Lower lobe of right lung (tissue), 2 donors: Measurements from ENCODE around the gene GXYLT1. TPM values are rescaled to one million over a fixed set of nuclear protein-coding genes. Genes with fewer than 3 reads are reported as not detected.

Experiments
- ATAC-seq, 2 donors: fragments of 200-7000 bp; cut with Tn5 transposase; one replicate each; pipeline ENCODE4 v1.9.1; 2020 to 2022; ENCODE audit warnings: mild to moderate bottlenecking in 2 of 2, moderate library complexity in 2 of 2
- DNase-seq: peaks from one replicate; pipeline ENCODE4 v3.0.0-alpha.2; 2020
- H3K27ac ChIP-seq: fragments of 200-600 bp; one replicate; pipeline ENCODE4 v1.8.0; 2022
- H3K27me3 ChIP-seq: fragments of 200-600 bp; one replicate; pipeline ENCODE4 v1.8.0; 2022; ENCODE audit warnings: low read depth
- H3K36me3 ChIP-seq: fragments of 200-600 bp; one replicate; pipeline ENCODE4 v1.8.0; 2022; ENCODE audit warnings: mild to moderate bottlenecking
- H3K4me1 ChIP-seq: fragments of 200-600 bp; one replicate; pipeline ENCODE4 v1.8.0; 2022
- H3K4me3 ChIP-seq: fragments of 200-600 bp; one replicate; pipeline ENCODE4 v1.8.0; 2022; ENCODE audit warnings: mild to moderate bottlenecking
- H3K9me3 ChIP-seq: fragments of 200-600 bp; one replicate; pipeline ENCODE4 v1.8.0; 2022
- intact Hi-C: fragments of 100-400 bp; cut with DNase I; formaldehyde crosslinking; loops from one replicate; pipeline ENCODE4 v1.11.0; 2022
- total RNA-seq: library from RNA; stranded (reverse); fragmentation: NEBNext Ultra II Directional; extraction: Animal tissue kit (Norgen Biotek cat#: 25700); gene quantifications from one replicate; pipeline ENCODE4 v1.2.1, GENCODE V29; 2021
- TF ChIP-seq, protein P1 (sequence below): fragments of 200-600 bp; IDR thresholded peaks from one replicate; pipeline ENCODE4 v1.8.0; 2022; ENCODE audit warnings: antibody characterized with exemption, mild to moderate bottlenecking
- donor health status: DM: no; HTN: yes; CAD: no; lungs with severe emphysema.

Gene GXYLT1
- total RNA-seq, 1 donor from 2014 or later: 12.1 TPM

DNA sequence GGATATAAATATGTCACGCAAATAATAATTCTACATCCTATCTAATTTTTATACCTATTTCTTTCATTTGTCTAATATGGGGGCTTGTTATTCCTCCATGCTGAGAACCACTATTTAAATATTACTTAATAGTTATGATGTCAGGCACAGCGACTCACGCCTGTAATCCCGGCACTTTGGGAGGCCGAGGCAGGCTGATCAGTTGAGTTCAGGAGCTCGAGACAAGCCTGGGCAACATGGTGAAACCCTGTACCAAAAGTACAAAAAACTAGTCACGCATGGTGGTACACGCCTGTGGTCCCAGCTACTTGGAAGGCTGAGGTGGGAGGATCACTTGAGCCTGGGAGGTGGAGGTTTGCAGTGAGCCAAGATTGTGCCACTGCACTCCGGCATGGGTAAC, 45.2 kb downstream of the GXYLT1 start:
- Histone ChIP-seq H3K36me3 (no peaks in the 10 kb centered on the region), H3K9me3 (no peaks in the 10 kb centered on the region), H3K27ac (no peak overlapping the region), H3K4me1 (peaks cover 6% of the 10 kb centered on the region), H3K27me3 (no peaks in the 10 kb centered on the region), H3K4me3 (no peak overlapping the region)
- ATAC-seq: no peak
- TF ChIP-seq, protein P1, sequence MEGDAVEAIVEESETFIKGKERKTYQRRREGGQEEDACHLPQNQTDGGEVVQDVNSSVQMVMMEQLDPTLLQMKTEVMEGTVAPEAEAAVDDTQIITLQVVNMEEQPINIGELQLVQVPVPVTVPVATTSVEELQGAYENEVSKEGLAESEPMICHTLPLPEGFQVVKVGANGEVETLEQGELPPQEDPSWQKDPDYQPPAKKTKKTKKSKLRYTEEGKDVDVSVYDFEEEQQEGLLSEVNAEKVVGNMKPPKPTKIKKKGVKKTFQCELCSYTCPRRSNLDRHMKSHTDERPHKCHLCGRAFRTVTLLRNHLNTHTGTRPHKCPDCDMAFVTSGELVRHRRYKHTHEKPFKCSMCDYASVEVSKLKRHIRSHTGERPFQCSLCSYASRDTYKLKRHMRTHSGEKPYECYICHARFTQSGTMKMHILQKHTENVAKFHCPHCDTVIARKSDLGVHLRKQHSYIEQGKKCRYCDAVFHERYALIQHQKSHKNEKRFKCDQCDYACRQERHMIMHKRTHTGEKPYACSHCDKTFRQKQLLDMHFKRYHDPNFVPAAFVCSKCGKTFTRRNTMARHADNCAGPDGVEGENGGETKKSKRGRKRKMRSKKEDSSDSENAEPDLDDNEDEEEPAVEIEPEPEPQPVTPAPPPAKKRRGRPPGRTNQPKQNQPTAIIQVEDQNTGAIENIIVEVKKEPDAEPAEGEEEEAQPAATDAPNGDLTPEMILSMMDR: no peak
- intact Hi-C loops: no loop called here
- DNase-seq: no peak

DNA sequence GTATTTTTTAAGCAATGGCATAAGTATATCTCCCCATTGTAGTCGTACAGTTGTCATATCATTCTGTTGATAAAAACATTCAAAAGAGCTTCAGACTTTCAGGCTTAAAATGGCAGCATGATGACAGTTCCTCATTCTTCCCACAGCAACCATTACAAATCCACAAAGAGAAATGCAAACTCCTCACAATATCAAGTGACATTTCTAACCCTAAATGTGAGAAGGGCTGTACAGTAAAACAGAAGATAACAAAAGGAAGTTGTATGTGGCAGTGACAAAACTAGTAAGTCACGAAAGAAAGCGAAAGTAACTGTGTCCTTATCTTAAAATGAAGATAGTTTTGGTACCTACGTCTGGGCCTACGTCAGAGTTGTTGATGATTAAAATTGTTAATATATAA, 46.7 kb downstream of the GXYLT1 start:
- Histone ChIP-seq H3K27ac (peak overlapping the region; percentile 26), H3K4me1 (peaks cover 6% of the 10 kb centered on the region), H3K36me3 (no peaks in the 10 kb centered on the region), H3K27me3 (no peaks in the 10 kb centered on the region), H3K9me3 (no peaks in the 10 kb centered on the region), H3K4me3 (peak overlapping the region; percentile 33)
- intact Hi-C loops: no loop called here
- ATAC-seq: peak; percentile 56 to 72
- DNase-seq: no peak
- TF ChIP-seq, protein P1: no peak

DNA sequence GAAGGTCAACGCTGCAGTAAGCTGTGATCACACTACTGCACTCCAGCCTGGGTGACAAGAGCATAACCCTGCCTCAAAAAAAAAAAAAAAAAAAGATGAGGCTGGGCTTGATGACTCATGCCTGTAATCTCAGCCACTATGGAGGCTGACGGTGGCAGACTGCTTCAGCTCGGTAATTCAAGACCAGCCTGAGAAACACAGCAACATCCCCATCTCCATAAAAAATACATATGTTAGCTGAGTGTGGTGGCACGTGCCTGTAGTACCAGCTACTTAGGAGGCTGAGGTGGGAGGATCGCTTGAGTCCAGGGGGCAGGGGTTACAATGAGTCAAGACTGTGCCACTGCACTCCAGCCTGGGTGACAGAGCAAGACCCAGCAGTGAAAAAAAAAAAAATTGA, 50.4 kb downstream of the GXYLT1 start:
- ATAC-seq (no peak), DNase-seq (no peak)
- Histone ChIP-seq H3K4me1 (peaks cover 6% of the 10 kb centered on the region), H3K36me3 (no peaks in the 10 kb centered on the region), H3K27me3 (no peaks in the 10 kb centered on the region), H3K4me3 (no peak overlapping the region), H3K27ac (no peak overlapping the region), H3K9me3 (no peaks in the 10 kb centered on the region)
- intact Hi-C loops: no loop called here
- TF ChIP-seq, protein P1: no peak

DNA sequence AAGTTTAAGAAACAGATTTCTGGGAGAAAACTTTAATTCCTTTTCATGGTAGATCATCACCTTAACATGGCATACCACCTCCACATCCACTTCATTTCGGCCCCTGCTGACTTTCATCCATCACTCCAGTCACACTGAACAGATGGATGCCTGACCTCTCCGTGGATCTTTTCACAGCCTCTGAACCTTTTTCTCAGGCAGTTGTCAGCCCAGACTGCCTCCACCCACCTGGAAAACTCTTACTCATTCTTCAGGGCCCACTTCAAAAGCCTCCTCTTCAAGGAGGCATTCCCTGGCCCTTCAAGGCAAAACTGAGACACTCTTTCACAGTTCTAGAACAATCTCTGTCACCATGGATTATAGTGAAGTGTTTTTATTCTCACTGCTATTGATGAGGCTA, 52.9 kb downstream of the GXYLT1 start:
- Histone ChIP-seq H3K36me3 (peaks cover under 1% of the 10 kb centered on the region), H3K4me3 (no peak overlapping the region), H3K27ac (no peak overlapping the region), H3K4me1 (no peaks in the 10 kb centered on the region), H3K27me3 (no peaks in the 10 kb centered on the region), H3K9me3 (no peaks in the 10 kb centered on the region)
- TF ChIP-seq, protein P1: no peak
- intact Hi-C loops: no loop called here
- ATAC-seq (no peak), DNase-seq (no peak)

DNA sequence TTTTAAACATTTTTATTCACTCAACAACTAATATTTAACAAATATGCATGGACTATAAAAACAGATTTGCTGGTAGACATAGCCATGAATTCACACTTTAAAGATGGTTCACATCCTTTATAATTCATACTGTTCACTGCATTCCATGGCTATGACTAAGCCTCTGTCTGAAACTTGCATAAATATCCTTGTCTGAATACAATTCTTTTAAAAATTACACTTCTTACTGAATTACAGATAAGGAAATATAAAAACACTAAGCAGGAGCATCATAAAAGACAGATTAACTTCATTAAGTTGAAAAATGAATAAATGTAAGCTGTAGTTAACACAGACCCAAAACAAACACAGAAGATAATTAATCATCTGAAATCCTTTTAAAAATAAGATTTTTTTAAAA, 53.8 kb downstream of the GXYLT1 start:
- Histone ChIP-seq H3K4me3 (no peak overlapping the region), H3K9me3 (no peaks in the 10 kb centered on the region), H3K27ac (no peak overlapping the region), H3K36me3 (peaks cover 5% of the 10 kb centered on the region), H3K4me1 (no peaks in the 10 kb centered on the region), H3K27me3 (no peaks in the 10 kb centered on the region)
- TF ChIP-seq, protein P1: no peak
- no peak for DNase-seq
- intact Hi-C loops: no loop called here
- no peak for ATAC-seq

DNA sequence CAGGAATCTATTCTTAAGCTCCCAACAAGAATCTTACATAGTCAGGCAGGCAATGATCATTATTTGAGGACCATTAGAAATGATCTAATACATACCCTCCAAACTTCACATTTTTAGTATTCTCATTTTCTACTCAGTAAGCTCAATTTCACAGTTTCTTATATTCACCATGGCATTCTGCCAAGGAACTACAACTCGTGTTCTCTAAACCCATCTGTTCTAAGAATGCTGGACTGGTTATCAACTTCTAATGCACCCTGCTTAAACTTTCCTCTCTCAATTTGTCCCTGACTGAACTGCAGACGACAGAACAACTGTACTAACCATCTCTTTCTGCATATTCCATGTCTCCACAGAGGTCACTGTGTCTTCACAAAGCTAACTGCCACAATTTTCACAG, 58.6 kb downstream of the GXYLT1 start:
- H3K9me3 ChIP-seq: no peaks in the 10 kb centered on the region
- ATAC-seq: no peak
- no peaks in the 10 kb centered on the region for H3K27me3 ChIP-seq
- H3K36me3 ChIP-seq: peaks cover 12% of the 10 kb centered on the region
- TF ChIP-seq, protein P1: no peak
- DNase-seq: no peak
- no peak overlapping the region for H3K4me3 ChIP-seq
- no peaks in the 10 kb centered on the region for H3K4me1 ChIP-seq
- intact Hi-C loops: no loop called here
- no peak overlapping the region for H3K27ac ChIP-seq
